Amniotic stem cell (primary cell): ENCODE measurements around the gene AMBRA1.

Experiments
- DNase-seq: peaks from one replicate; lab custom pipeline; 2025; lab: John Stamatoyannopoulos, UW

The AMBRA1 gene

DNA sequence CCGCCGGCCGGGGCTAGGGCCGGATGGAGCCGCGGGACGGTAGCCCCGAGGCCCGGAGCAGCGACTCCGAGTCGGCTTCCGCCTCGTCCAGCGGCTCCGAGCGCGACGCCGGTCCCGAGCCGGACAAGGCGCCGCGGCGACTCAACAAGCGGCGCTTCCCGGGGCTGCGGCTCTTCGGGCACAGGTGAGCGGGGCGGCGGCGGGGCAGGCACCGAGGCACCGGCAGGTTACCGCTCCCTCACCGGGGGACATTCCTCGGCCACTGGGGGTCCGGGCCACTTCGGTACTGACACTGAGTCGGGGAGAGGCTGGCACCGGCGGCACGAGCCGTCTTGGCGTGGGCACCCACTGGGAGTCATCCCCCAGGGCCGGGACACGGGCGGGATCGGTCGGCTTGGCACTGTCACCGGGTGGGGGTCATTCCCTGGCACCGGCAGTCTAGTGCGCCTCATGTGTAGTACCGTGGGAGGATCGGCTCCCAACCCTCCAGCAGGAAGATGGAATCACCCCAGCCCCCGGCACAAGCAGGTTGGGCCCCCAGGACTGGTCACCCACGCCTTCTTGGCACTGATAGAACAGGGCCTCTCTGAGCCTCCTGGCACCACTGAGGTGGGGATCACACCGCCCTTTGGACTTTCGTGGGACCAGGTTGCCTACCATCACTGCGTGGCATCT lies 246.0 kb downstream of the AMBRA1 start:
- no peak for DNase-seq

DNA sequence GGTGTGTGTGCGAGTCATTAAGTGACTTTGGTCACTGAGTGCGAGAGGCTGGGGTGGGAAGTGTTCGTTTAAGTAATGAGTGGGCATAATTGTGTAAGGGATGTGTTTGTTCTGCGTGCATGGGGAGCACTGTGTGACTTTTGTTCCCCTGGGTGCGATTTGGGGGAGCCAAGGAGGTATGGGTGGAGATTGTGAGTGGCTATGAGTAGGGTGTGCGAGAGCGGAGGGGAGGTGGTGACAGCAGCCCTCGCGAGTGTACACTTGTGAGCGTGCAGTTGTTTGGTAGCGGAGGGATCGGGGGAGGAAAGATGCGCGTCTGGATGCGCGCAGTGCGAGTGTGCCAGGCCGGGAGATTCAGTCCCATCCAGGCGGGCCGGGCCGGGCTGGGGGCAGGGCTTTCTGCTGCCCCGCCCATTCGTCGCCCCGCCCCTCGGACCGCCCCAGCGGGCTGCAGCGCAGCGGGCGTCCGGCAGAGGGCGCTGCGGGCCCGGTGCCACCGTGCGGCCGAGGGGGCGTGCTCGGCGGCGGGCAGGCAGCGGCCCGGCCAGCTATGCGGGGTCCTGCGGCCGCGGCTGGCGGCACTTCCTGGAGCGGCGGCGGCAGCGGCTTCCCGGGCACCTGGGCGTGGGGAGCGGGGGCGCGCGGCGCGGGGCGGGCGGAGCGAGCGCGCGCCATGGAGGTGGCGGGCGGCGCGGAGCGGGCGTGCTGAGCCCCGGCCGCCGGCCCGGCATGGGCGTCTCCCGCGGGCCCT lies 246.8 kb downstream of the AMBRA1 start, which contains the start of gene DGKZ:
Gene DGKZ (plus strand): TSS at position 578 of the 751 bp plus-strand sequence. CDS start 197 bp downstream, outside the sequence.
- peak; percentile 41 for DNase-seq
